Ascending aorta (tissue), 2 donors: Measurements from ENCODE around the gene SCAI. TPM values are rescaled to one million over a fixed set of nuclear protein-coding genes. Genes with fewer than 3 reads are reported as not detected.

Experiments
- DNase-seq, 2 donors: peaks; one replicate each; pipeline ENCODE4 v3.0.0-alpha.2; 2019; ENCODE audit warnings: low spot score in 2 of 2
- H3K27ac ChIP-seq, 2 donors: fragments of 200-600 bp; sonication (generic); one replicate each; pipeline ENCODE4 v1.5.1; 2016 to 2017; ENCODE audit warnings: mild to moderate bottlenecking in 1 of 2
- H3K27me3 ChIP-seq: fragments of 200-600 bp; sonication (generic); one replicate; pipeline ENCODE4 v1.5.1; 2017
- H3K36me3 ChIP-seq, 2 donors: fragments of 200-600 bp; sonication (generic); one replicate each; pipeline ENCODE4 v1.5.1; 2016
- H3K4me1 ChIP-seq, 2 donors: fragments of 200-600 bp; sonication (generic); one replicate each; pipeline ENCODE4 v1.5.1; 2016 to 2017; ENCODE audit warnings: mild to moderate bottlenecking in 1 of 2
- H3K4me3 ChIP-seq, 2 donors: fragments of 200-600 bp; sonication (generic); one replicate each; pipeline ENCODE4 v1.5.1; 2016 to 2017; ENCODE audit warnings: mild to moderate bottlenecking in 1 of 2
- H3K9me3 ChIP-seq, 2 donors: fragments of 200-600 bp; sonication (generic); one replicate each; pipeline ENCODE4 v1.5.1; 2016
- intact Hi-C: fragments of 100-400 bp; cut with DNase I; formaldehyde crosslinking; loops from one replicate; pipeline ENCODE4 v1.15.1; 2023
- total RNA-seq: library from RNA; depleted of rRNA; stranded (reverse); fragments of >200 nt; gene quantifications from one replicate; pipeline ENCODE4 v1.1.0, GENCODE V29; 2016
- TF ChIP-seq, protein P1 (sequence below), 3 experiments: fragments of 200-600 bp in 2 of 3; fragments of 450-650 bp in 1 of 3; sonication (generic) in 2 of 3; IDR thresholded peaks; one replicate each; pipeline ENCODE4 v1.5.1; 2016 to 2019; ENCODE audit warnings: antibody characterized with exemption in 3 of 3, mild to moderate bottlenecking in 1 of 3, moderate library complexity in 1 of 3

SCAI gene
- total RNA-seq, 1 donor from 2014 or later, result 2.4 TPM

DNA sequence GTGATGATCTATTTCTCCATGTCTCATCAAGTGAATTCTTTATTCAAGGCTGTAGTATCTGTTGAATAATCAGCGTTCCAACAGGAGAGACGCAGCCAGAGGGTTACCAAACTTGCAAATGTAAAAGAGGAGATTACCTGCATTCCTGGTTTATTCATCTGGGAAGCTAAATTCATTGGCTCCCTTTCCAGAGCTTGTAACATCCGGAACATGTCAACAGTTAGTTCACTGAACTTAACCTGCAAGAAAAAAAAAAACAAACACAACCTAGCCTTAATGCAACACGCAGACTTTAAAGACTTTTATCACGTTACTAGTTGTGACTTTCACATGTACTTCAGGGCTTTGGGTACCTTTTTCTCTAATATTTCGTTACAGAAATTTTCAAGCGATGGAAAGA lies 140.0 kb downstream of the SCAI start:
- H3K4me1 ChIP-seq, result no peaks in the 10 kb centered on the region
- TF ChIP-seq, protein P1, sequence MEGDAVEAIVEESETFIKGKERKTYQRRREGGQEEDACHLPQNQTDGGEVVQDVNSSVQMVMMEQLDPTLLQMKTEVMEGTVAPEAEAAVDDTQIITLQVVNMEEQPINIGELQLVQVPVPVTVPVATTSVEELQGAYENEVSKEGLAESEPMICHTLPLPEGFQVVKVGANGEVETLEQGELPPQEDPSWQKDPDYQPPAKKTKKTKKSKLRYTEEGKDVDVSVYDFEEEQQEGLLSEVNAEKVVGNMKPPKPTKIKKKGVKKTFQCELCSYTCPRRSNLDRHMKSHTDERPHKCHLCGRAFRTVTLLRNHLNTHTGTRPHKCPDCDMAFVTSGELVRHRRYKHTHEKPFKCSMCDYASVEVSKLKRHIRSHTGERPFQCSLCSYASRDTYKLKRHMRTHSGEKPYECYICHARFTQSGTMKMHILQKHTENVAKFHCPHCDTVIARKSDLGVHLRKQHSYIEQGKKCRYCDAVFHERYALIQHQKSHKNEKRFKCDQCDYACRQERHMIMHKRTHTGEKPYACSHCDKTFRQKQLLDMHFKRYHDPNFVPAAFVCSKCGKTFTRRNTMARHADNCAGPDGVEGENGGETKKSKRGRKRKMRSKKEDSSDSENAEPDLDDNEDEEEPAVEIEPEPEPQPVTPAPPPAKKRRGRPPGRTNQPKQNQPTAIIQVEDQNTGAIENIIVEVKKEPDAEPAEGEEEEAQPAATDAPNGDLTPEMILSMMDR (IDR thresholded peaks at IDR 0.05), result no peak
- H3K27ac ChIP-seq, result no peak overlapping the region
- intact Hi-C loops, result no loop called here
- H3K4me3 ChIP-seq, result no peak overlapping the region
- H3K27me3 ChIP-seq, result no peaks in the 10 kb centered on the region
- no peak for DNase-seq
- H3K36me3 ChIP-seq, result peaks cover 5 to 19% of the 10 kb centered on the region in 2 donors
- H3K9me3 ChIP-seq, result no peaks in the 10 kb centered on the region

GRCh38 chr9:124983698-124984097 lies 159.6 kb downstream of the SCAI start:
- Histone ChIP-seq H3K9me3 (no peaks in the 10 kb centered on the region), H3K27ac (no peak overlapping the region), H3K4me1 (no peaks in the 10 kb centered on the region)

GRCh38 chr9:124980431-124980830 lies 162.9 kb downstream of the SCAI start:
- DNase-seq, result no peak
- Histone ChIP-seq H3K4me3 (no peak overlapping the region), H3K27ac (no peak overlapping the region), H3K36me3 (peaks cover 0 to 21% of the 10 kb centered on the region in 2 donors), H3K27me3 (no peaks in the 10 kb centered on the region), H3K4me1 (no peaks in the 10 kb centered on the region), H3K9me3 (no peaks in the 10 kb centered on the region)
- intact Hi-C loops, result no loop called here
- TF ChIP-seq, protein P1 (IDR thresholded peaks at IDR 0.05), result no peak

More at GRCh38 chr9:124983698-124984097, 159.6 kb downstream of the SCAI start:
- peaks cover 0 to 25% of the 10 kb centered on the region in 2 donors for H3K36me3 ChIP-seq
- TF ChIP-seq, protein P1 (IDR thresholded peaks at IDR 0.05), result no peak
- no peak overlapping the region for H3K4me3 ChIP-seq
- intact Hi-C loops, result no loop called here
- no peak for DNase-seq
- H3K27me3 ChIP-seq, result no peaks in the 10 kb centered on the region

DNA sequence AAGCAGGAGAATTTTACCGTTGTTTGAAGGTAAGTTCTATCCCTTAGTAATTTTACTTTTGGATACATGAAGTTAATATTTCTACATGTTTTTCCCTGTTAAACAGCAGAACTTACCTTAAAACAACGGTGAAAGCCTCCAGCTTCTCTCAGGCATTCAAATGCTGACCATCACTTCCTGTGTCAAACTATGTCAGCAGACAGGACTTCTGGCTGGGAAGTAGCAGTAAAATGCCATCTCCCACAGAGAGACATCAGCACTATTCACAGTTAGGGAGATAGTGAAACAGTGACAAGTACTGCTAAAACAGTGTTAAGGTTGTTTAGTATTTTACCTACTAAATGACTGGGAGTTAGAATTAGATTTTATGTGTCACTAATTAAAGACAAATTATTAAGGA lies 168.2 kb downstream of the SCAI start:
- Histone ChIP-seq H3K9me3 (no peaks in the 10 kb centered on the region), H3K27me3 (no peaks in the 10 kb centered on the region), H3K4me3 (no peak overlapping the region), H3K4me1 (no peaks in the 10 kb centered on the region), H3K27ac (no peak overlapping the region), H3K36me3 (peaks cover 0 to 15% of the 10 kb centered on the region in 2 donors)
- no peak for DNase-seq
- intact Hi-C loops, result no loop called here
- TF ChIP-seq, protein P1 (IDR thresholded peaks at IDR 0.05), result no peak

GRCh38 chr9:124973807-124974206 lies 169.5 kb downstream of the SCAI start:
- Histone ChIP-seq H3K4me3 (no peak overlapping the region), H3K27me3 (no peaks in the 10 kb centered on the region), H3K36me3 (peaks cover 0 to 16% of the 10 kb centered on the region in 2 donors), H3K27ac (no peak overlapping the region), H3K4me1 (no peaks in the 10 kb centered on the region), H3K9me3 (no peaks in the 10 kb centered on the region)
- intact Hi-C loops, result no loop called here
- DNase-seq, result no peak
- TF ChIP-seq, protein P1 (IDR thresholded peaks at IDR 0.05), result no peak

- TF ChIP-seq, protein P1 (IDR thresholded peaks at IDR 0.05), result no peak
- DNase-seq, result no peak
- Histone ChIP-seq H3K27ac (no peak overlapping the region), H3K27me3 (no peaks in the 10 kb centered on the region), H3K36me3 (peaks cover 2 to 28% of the 10 kb centered on the region in 2 donors), H3K4me3 (no peak overlapping the region), H3K9me3 (no peaks in the 10 kb centered on the region), H3K4me1 (no peaks in the 10 kb centered on the region)
- intact Hi-C loops, result no loop called here
These were observed 171.0 kb downstream of the SCAI start for GRCh38 chr9:124972241-124972770.
